Measurements from ENCODE around the gene PIGB.
"Not testable (repeated sequence)": the region's sequence is repeated elsewhere in the genome, so short reads cannot be mapped to it uniquely, and the experiment has no call there.

PIGB gene

DNA sequence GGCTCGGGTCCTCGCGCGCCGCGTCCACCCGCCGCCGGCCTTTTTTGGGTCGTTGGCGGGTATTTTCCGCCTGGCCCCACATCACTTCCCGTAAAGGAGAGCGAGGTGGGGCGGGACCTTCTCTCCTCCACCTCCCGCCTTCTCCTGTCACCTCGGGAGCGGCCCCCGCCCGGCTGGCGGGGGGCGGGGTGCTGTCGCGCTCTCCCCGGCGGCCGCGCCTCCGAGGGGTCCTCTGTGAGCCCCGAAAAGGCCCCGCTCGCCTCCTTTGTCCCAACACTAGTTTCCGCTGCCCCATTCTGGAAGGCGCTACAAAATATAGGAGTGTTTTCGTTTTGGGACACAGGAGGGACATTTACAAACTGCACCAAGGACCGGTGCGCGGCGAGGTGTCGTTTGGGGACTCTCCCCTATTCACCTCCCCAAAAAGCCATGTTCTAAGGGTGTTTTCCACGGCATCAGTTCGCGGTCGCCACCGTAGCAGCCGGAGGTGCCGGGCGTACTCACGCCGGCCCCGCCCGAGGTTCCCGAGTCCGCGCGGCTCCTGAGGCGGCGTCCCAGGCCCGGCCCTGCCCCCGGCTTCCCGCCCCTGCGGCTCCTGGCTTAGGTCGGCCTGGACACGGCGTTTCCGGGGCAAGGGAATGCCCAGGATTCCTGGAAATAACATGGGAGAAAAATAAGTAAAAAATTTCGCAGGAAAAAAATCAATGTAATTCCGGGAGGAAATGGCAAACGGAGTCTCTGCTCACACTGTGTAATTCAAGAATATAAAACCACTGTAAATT is 29.1 kb upstream of the PIGB start, which contains the start of gene RAB27A:
TSS of gene RAB27A (minus strand) at position 68 of the 782 bp plus-strand sequence. CDS start 54,879 bp downstream, outside the sequence.
- peak; percentile 77 for DNase-seq
- in situ Hi-C loops (cut with HindIII; ENCODE audit: low pct_ligation_motif_present, low pct_unique_long_range_greater_than_20kb, low sequenced_read_pairs): no loop called here

DNA sequence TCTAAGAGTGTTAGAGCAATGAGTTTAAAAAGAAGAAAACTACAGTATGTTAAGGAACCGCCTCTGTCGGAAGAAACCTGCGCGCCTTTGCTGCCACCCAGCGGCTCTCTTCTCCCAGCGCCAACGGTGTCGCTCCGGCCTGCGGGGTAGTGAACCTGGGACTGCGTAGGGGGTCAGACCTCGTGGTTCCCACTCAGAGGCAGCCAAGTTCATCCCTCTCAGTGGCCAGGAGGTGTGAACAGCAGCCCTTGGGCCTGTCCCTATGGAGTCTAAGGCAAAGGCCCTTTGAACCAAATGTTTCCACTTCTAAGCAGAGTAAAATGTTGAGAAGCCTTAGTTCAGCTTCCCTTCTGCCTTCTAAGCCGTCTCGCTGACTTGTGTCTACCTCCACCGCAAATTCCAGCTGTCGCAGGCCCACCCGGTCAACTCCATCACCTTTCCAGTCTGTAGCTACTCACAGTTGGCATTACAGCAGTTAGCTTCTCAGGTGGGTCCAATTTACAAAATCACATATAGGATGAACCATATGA is 28.4 kb upstream of the PIGB start:
- peak; percentile 78 for DNase-seq
- in situ Hi-C loops (cut with HindIII; ENCODE audit: low pct_ligation_motif_present, low pct_unique_long_range_greater_than_20kb, low sequenced_read_pairs): no loop called here

DNA sequence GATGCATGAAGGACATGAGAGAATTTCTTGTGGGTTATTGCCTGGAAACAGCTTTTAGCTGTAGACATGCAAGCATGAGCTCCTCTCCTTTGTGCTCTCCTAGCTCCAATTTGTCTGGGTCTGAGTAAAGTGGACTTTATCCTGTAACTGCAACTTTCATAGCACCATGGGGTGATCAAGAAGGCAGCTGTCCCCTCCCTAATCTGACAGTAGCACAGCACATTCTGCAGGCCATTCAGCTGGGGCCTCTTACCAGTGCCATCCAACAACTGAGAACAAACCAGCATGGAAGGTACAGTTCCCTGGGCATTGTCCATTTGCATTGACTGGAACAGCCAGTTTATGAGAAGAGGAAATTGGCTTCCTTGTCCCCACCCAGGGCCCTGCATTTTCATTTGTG is 21.7 kb upstream of the PIGB start:
- no peak for DNase-seq
- in situ Hi-C loops (cut with HindIII; ENCODE audit: low pct_ligation_motif_present, low pct_unique_long_range_greater_than_20kb, low sequenced_read_pairs): no loop called here

DNA sequence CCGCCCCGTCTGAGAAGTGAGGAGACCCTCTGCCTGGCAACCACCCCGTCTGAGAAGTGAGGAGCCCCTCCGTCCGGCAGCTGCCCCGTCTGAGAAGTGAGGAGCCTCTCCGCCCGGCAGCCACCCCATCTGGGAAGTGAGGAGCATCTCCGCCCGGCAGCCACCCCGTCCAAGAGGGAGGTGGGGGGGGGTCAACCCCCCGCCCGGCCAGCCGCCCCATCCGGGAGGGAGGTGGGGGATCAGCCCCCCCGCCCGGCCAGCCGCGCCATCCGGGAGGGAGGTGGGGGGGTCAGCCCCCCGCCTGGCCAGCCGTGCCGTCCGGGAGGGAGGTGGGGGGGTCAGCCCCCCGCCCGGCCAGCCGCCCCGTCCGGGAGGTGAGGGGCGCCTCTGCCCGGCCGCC is 16.2 kb upstream of the PIGB start:
- in situ Hi-C loops (cut with HindIII; ENCODE audit: low pct_ligation_motif_present, low pct_unique_long_range_greater_than_20kb, low sequenced_read_pairs): not testable (repeated sequence)

DNA sequence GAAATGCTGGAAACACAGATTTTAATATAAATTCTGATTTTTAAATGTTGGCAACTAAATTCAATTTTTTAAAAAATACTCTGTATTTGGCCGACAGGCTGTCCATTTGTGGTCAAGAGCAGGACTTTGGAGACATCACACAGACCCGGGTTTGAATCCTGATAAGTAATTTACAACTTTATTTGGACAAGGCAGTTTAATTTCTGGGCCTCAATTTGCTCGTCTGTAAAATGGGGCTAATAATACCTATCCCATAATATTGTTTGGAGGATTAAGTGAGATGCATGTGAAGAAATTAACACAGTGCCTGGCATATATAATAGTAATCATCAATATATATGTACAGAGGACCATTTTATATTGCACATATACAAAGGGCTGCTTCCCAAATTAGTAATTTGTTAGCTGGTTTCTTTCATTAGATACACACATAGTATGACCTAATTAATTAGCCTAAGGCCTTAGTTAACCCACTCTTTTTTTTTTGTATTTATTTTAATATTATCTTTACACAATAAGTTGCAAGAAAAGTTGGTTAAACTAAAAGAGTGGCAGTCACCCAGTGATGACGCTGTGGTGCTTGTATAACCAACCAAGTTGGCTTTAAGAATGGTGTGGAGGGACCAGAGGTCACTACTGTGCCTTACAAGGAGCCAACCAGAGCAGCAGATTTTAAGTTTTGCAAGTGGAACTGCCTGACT is 665 bp downstream of the PIGB start:
- peak; percentile 6 for DNase-seq
- in situ Hi-C loops (cut with HindIII; ENCODE audit: low pct_ligation_motif_present, low pct_unique_long_range_greater_than_20kb, low sequenced_read_pairs): no loop called here

More for the DNA sequence above, 16.2 kb upstream of the PIGB start:
- not testable (repeated sequence) for DNase-seq

DNA sequence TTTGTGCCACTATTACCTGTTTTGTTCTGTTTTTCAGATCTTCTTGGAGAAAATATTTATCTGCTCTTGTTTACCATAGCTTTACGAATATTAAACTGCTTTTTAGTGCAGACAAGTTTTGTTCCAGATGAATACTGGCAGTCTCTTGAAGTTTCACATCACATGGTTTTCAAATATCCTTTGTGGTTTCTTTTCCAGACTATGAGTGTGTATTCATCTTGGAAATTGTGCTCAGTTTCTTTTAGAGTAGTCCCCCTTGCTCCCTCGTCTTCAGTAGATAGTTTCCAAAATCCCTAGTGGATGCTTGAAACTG is 1.2 kb downstream of the PIGB start:
- DNase-seq: no peak
- in situ Hi-C loops (cut with HindIII; ENCODE audit: low pct_ligation_motif_present, low pct_unique_long_range_greater_than_20kb, low sequenced_read_pairs): no loop called here

DNA sequence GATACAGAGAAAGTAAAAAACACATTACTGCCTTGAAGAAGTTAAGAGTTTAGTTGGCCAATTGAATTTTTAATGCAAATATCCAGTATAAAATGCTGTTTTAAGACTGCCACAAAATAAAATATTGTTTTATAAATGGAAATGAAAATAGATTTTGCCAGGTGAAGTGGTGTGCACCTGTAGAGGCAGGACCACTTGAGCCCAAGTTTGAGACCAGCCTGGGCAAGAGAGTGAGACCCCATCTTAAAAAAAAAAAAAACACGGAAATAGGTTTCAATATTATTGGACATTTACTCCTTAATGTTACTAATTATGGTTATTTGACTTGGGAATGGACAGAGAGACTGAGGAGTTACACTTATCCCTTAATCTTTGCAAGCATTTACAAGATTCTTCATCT is 1.9 kb downstream of the PIGB start:
- no peak for DNase-seq
- in situ Hi-C loops (cut with HindIII; ENCODE audit: low pct_ligation_motif_present, low pct_unique_long_range_greater_than_20kb, low sequenced_read_pairs): no loop called here

DNA sequence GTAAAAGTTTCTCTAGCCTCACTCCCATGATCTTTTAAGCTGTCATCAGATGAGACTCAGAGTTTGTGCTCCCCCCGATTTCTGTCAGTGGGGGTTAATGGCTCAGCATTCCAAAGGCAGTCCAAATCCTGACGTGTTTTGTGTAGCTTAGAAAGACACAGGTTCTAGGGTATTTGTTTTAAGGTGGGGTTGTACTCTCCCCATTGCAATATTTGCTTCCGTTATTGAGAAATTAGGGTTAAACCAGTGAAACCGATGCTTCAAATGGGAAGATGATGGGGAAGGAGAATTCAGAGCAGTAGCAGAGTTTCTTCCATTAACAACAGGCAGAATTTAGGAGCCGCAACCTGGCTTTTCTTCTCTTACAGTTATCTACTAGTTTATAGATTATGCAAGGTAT is 3.4 kb downstream of the PIGB start:
- in situ Hi-C loops (cut with HindIII; ENCODE audit: low pct_ligation_motif_present, low pct_unique_long_range_greater_than_20kb, low sequenced_read_pairs): no loop called here
- DNase-seq: no peak

DNA sequence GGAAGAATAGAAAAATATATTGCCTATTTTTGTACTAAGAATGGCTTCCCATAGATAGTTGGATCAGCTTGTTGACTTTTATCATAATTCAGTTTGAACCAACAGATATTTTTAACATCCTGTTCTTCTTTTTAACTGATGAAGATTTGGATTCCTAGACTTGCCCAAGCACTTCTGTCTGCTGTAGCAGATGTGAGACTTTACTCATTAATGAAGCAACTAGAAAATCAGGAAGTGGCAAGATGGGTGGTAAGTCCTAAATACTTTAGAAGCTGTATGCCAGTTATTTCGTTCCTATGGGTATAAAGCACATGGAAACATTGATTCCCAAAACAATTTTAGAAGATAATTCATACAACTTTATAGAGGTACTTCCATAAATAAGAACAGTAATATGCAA is 8.4 kb downstream of the PIGB start:
- no peak for DNase-seq
- in situ Hi-C loops (cut with HindIII; ENCODE audit: low pct_ligation_motif_present, low pct_unique_long_range_greater_than_20kb, low sequenced_read_pairs): no loop called here

DNA sequence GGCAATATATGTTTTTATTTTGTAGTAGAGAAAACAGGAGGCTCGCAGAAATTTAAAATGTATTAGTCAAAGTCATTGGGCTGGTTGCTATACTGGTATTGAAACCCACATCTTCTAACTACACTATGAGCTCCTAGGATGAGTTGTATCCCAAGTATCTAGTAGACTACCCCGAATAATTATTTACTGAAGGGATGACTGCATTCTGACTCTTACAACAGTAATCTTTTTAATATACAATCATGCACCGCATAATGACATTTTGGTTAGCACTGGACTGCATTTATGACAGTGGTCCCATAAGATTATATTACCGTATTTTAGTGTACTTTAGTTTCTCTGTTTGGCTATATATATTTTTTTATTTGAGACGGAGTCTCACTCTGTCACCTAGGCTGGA is 15.3 kb downstream of the PIGB start:
- DNase-seq: no peak
- in situ Hi-C loops (cut with HindIII; ENCODE audit: low pct_ligation_motif_present, low pct_unique_long_range_greater_than_20kb, low sequenced_read_pairs): no loop called here

DNA sequence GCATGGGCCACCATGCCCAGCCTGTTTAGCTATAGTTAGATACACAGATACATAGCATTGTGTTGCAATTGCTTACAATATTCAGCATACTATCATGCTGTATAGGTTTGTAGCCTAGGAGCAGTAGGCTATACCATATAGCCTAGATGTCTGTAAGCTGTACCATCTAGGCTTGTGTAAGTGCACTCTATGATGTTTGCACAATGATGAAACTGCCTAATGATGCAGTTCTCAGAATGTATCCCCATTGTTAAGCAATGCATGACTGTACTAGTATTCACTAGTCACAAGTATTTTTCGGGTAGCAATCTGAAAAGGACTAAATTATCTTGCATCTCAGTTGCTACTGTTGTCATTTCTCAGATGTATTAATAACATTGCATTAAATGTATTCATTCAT is 16.0 kb downstream of the PIGB start:
- no peak for DNase-seq

DNA sequence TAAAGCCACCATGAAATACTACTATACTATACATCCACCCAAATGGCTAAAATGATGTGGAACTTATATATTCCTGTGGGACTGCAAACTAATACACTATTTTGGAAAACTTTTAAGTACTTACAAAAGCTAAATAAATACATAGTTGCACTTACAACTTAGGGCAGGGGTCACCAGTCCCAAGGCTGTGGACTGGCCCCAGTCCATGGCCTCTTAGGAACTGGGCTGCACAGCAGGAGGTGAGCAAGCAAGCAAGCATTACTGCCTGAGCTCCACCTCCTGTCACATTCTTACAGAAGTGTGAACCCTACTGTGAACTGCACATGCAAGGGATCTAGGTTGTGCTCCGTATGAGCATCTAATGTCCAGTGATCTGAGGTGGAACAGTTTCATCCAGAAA is 18.1 kb downstream of the PIGB start:
- in situ Hi-C loops (cut with HindIII; ENCODE audit: low pct_ligation_motif_present, low pct_unique_long_range_greater_than_20kb, low sequenced_read_pairs): no loop called here
- DNase-seq: no peak

More for the DNA sequence above, 16.0 kb downstream of the PIGB start:
- in situ Hi-C loops (cut with HindIII; ENCODE audit: low pct_ligation_motif_present, low pct_unique_long_range_greater_than_20kb, low sequenced_read_pairs): no loop called here

DNA sequence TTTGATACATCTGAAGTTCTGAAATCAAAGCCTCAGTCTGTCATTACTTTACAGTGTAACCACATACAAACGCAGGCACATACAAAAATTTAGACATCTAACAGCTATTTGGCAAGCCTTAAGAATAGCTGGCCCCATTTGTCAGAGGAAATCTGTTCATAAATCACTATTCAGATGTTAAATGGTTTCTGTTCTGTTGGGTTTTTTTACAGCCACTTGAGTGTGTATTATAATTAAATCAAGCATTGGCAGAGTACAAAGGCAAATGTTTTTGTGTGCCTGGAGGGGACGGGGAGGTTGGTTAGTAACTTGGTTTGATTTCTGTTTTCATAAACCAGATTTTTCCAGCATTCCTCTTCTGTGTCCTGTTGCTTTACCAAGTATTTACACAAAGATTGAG is 24.1 kb downstream of the PIGB start:
- in situ Hi-C loops (cut with HindIII; ENCODE audit: low pct_ligation_motif_present, low pct_unique_long_range_greater_than_20kb, low sequenced_read_pairs): no loop called here
- no peak for DNase-seq

DNA sequence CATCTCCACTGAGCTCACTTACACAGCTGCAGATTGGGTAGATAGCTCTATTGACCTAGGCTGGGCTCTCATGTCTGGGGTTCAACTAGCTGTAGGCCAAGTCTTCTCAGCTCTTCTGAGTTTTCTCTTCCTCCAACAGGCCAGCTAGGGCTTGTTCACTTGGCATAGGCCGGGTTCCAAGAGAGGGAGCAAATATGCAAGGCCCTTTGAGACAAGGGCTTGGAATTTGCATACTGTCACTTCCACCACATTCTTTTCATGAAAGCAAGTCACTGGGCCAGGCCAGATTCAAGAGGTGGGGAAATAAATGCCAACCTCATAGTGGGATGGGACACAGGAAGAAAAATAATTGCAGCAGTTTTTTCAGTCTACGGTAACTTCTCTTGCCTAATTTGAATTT is 25.2 kb downstream of the PIGB start:
- in situ Hi-C loops (cut with HindIII; ENCODE audit: low pct_ligation_motif_present, low pct_unique_long_range_greater_than_20kb, low sequenced_read_pairs): no loop called here
- DNase-seq: no peak

DNA sequence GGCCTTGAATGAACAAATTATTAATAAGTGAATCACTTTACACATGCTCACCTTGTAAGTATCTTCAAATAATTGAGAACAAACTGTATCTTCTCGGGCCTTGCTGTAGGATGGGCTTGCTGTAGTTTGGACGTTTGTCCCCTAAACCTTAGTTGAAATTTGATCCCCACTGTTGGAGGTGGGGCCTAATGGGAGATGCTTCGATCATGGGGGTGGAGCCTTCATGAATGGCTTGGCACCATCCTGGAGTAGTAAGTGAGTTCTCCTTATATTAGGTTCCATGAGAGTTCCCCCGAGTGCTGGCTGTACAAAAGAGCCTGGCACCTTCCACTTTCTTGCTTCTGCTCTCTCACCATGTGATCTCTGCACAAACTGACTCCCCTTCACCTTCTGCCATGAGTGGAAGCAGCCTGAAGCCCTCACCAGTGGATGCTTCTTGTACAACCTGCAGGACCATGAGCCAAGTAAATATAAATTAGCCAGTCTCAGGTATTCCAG is 29.3 kb downstream of the PIGB start:
- no peak for DNase-seq
- in situ Hi-C loops (cut with HindIII; ENCODE audit: low pct_ligation_motif_present, low pct_unique_long_range_greater_than_20kb, low sequenced_read_pairs): no loop called here

DNA sequence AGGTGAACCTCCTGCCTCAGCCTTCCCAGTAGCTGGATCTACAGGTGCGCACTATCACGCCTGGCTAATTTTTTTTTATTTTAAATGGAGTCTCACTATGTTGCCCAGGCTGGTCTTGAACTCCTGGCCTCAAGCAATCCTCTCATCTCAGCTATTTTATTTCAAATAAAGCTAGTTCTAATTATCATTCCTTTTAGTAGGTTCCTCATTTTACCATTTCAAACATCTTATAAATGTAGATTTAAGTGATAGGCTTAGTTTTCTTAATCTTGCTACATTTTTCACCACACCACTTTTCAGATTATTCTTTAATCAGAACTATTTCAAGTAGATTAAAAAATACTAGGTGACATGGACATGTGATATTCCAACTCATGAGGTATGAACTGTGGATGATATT is 30.3 kb downstream of the PIGB start:
- in situ Hi-C loops (cut with HindIII; ENCODE audit: low pct_ligation_motif_present, low pct_unique_long_range_greater_than_20kb, low sequenced_read_pairs): no loop called here
- DNase-seq: no peak

DNA sequence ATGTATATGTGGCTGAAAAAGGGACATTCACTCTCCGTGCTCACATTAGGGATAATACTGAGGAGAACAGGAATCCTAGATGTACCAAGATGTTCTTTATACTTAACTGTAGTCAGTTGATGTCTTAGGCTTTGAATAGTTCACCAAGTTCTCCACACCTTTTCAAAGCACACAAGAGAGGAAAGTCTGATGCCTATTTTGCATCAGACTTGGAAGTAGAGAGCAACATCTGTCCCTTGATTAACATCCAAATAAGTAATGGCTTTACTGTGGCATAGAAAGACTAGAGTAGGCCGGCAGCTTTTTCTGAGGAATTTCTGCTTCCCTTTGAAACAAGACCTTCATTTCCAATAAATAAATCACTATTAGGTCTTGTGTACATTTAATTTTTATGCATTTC is 34.0 kb downstream of the PIGB start:
- in situ Hi-C loops (cut with HindIII; ENCODE audit: low pct_ligation_motif_present, low pct_unique_long_range_greater_than_20kb, low sequenced_read_pairs): no loop called here
- DNase-seq: no peak

DNA sequence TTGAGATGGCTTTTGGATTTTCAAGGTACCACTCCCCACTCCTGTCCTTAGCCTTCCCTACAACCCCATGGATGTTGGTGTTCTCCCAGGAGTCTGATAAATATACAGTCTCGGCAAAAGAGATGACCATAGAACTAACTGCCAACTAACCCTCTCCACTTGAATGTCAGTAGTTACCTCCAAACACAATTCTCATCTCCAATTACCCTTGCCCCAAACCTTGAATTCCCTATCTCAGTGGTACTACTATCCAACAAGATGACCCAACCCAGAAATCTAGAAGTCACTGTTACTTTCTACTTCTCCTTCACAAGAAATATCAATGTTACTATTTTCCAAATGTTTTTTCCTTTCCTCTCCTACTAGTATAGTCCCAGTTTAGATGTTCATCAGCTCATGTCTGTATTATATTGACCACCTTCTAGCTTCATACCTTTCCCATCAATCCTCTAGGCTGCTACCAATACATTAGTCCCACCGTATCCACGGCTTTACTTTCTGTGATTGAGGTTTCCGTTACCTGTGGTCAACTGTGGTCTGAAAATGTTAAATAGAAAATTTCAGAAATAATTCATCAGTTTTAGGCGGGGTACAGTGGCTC is 38.1 kb downstream of the PIGB start:
- DNase-seq: no peak
- in situ Hi-C loops (cut with HindIII; ENCODE audit: low pct_ligation_motif_present, low pct_unique_long_range_greater_than_20kb, low sequenced_read_pairs): no loop called here

DNA sequence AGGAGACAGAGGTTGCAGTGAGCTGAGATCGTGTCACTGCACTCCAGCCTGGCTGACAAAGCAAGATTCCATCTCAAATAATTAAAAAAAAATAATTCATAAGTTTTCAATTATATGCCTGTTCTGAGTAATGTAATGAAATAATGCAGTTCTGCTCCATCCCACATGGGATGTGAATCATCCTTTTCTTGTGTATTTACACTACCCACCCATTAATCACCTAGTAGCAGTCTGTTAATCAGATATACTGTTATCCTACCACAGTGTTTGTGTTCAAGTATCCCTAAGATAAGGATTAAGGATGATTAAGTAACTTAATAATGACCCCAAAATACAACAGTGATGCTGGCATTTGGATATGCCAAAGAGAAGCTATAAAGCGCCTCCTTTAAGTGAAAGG is 38.8 kb downstream of the PIGB start:
- in situ Hi-C loops (cut with HindIII; ENCODE audit: low pct_ligation_motif_present, low pct_unique_long_range_greater_than_20kb, low sequenced_read_pairs): no loop called here
- no peak for DNase-seq

All from ACHN (cell line).